Erythroblast (primary cell): ENCODE data around the gene INSC.
"Not testable (repeated sequence)": the region's sequence is repeated elsewhere in the genome, so short reads cannot be mapped to it uniquely, and the experiment has no call there.

ENCODE experiments used
- DNase-seq, 2 experiments: peaks; one replicate each; lab custom pipeline; 2025; lab: John Stamatoyannopoulos, UW
- GATA1 ChIP-seq: IDR thresholded peaks from 2 replicates; pipeline ENCODE4 v1.6.1; 2011; ENCODE audit warnings: low read depth, mild to moderate bottlenecking, control low read depth, low read length, moderate library complexity
- POLR2A ChIP-seq: IDR thresholded peaks from 2 replicates; pipeline ENCODE4 v1.6.1; 2011; ENCODE audit warnings: mild to moderate bottlenecking, low read length

The INSC gene, protein sequence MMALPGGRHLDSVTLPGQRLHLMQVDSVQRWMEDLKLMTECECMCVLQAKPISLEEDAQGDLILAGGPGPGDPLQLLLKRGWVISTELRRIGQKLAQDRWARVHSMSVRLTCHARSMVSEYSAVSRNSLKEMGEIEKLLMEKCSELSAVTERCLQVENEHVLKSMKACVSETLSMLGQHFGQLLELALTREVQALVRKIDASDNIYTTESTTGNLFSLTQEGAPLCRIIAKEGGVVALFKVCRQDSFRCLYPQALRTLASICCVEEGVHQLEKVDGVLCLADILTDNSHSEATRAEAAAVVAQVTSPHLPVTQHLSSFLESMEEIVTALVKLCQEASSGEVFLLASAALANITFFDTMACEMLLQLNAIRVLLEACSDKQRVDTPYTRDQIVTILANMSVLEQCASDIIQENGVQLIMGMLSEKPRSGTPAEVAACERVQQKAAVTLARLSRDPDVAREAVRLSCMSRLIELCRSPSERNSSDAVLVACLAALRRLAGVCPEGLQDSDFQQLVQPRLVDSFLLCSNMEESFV

DNA sequence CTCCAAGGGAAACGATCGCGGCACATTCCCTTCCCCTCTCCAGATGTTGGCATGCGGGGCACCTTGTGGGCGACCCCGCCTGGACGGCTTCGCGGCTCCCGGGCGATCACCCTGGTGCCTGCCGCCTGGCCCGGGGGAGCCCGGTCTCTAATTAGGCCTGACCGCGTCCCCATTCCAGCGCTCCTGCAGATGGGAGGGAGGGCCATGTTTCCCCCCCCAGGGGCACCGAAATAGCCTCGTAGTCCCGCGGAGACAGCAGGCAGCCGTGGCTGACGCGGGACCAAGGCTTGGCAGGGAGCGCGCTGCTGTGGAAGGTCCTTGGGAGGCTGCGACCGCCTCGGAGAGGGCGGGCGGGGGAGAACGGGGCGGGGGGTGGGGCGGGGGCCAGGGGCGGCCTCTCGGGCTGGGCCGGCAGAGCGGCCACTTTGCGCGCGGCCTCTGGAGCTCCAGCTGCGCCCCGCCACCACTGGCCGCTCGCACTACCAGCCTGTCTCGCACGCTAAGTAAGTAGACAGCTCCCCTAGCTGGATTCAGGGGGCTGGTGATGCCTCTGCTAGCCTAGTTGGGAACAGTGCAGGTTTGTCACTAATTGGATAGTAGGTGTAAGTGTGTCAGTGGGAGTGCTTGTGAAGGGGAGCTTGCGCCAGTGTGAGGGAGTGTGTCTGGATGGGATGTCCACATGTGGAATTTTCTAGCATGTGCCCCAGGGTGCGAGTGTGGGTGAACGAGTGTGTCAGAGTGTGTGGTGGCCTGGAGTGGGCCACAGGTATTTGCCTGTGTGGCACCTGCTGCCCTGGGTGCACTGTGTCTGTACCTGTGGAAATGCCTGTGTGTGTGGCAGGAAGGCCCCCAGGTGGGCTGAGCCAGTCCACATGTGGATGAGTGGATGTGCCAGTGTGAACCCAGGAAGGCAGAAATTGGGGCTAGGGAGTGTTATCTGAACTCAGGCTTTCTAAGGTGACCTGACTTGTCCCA is at the start of gene INSC:
Gene INSC (plus strand): TSS at position 423 of the 975 bp plus-strand sequence. CDS start 34,252 bp downstream, outside the sequence.
- no peak for DNase-seq
- no peak for TF ChIP-seq POLR2A
- no peak for TF ChIP-seq GATA1

DNA sequence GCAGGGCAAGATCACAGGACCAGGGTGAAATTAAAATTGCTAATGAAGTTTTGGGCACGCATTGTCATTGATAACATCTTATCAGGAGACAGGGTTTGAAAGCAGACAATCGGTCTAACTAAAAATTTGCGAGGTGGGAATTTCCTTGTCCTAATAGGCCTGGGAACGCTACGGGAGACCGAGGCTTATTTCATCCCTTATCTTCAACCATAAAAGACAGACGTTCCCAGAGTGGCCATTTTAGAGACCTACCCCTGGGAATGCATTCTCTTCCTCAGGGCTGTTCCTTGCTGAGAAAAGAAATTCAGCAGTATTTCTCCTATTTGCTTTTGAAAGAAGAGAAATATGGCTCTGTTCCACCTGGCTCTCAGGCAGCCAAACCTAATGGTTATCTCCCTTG is 45.0 kb upstream of the INSC start:
- DNase-seq: not testable (repeated sequence)

DNA sequence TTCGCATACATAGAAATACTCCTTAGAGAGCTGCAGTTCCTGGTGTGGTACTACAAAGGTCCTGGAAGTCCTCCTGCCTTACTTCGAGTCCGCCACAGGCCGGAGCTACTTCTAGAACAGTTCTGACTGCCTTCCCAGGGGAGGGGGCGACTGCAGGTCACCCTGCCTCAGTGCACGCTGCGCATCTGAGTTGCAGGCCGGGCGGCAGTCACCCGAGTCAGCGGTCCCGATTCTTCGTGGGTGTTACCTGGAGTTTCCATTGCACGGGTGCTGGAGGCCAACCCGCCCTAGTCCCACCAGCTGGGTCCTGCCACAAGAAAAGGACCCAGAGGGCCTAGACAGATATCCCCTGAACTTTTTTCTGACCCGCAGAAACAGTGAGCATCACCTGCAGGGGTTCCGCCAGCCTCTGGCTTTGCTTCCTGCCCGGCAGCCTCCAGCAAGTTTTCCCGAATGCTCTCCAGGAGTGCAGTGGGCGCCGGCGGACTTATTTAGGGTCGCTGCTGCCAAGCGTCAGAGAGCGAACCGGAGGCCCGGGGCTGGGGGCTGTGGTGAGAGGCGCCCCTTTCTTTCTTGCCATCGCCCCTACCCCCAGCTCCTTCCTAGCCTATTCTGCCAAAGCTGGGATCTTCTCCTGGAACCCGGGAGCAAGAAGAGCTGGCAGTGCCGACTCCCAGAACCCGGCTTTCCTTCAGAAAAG is 43.0 kb upstream of the INSC start:
- no peak for DNase-seq
- TF ChIP-seq POLR2A (no peak), GATA1 (no peak)

DNA sequence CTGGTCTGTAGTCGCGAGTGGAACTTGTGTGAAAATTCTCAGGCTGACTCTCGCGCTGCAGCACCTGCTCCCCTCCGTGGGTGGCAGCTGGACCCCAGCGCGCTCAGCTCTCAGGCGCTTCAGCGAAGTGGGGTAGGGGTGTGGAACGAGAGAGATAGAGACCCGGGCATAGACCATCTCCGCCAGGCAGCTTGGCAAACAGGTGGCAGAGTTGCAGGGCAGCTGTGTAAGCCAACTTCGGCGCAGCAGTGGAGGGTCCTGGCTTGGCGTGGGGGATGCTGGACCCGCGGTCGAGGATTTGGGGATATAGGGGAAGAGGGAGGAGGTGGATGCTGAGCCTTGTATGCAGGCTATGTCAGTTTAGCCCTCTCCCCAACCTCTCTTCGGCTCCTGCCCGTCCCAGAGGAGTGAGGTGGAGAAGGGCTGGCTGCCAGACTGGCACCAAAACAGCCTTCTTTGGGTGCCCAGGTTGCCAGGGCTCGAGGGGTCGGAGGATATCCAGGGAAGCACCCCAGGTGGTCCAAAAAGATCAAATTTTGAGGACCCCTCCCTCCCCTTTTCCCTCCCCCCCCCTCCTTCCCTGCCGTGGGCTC is 42.1 kb upstream of the INSC start:
- DNase-seq: no peak
- TF ChIP-seq POLR2A (no peak), GATA1 (no peak)

DNA sequence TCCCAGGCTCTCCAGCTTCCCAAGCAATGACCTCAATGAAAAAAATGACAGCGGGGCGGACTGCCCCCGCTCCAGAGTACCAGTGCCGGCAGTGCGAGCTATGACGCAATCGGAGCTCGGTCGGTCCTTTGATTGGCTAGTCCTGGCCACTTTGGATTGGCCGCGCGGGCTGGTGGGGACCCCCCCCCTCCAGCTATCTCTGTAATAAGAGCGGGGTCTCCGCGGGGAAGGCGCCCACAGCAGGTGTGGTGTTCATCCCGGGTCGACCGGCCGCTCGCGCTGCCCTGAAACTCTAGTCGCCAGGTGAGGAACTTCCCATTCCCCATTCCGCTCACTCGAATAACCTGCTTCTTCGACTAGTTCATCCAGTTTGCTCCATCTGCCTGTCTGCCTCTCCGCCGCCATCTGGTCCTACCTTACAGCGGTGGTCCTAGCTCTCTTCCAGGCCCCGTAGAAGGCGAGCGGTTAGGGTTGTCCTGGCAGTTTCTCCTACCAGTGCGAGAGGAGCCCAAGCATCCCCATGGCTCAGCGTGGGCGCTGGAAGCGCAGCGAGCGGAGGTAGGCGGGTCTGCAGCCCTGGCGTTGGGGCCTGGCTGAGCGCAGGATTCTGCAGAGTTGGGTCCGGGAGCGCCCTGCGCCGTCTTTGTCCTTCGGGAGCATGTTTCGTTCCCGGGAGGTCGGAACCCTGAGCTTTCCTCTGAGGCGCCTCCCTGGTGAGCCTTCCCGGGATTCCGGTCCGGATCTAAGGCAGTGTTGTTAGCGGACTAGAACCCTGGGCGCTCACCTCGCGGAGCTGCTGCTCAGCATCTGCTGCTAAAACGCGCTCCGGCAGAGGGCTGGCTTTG is 41.1 kb upstream of the INSC start, which contains the start of gene CALCB:
Gene CALCB (plus strand): TSS at position 233 of the 845 bp plus-strand sequence. CDS start 1,126 bp downstream, outside the sequence.
- DNase-seq: no peak
- TF ChIP-seq POLR2A: no peak
- TF ChIP-seq GATA1: no peak

DNA sequence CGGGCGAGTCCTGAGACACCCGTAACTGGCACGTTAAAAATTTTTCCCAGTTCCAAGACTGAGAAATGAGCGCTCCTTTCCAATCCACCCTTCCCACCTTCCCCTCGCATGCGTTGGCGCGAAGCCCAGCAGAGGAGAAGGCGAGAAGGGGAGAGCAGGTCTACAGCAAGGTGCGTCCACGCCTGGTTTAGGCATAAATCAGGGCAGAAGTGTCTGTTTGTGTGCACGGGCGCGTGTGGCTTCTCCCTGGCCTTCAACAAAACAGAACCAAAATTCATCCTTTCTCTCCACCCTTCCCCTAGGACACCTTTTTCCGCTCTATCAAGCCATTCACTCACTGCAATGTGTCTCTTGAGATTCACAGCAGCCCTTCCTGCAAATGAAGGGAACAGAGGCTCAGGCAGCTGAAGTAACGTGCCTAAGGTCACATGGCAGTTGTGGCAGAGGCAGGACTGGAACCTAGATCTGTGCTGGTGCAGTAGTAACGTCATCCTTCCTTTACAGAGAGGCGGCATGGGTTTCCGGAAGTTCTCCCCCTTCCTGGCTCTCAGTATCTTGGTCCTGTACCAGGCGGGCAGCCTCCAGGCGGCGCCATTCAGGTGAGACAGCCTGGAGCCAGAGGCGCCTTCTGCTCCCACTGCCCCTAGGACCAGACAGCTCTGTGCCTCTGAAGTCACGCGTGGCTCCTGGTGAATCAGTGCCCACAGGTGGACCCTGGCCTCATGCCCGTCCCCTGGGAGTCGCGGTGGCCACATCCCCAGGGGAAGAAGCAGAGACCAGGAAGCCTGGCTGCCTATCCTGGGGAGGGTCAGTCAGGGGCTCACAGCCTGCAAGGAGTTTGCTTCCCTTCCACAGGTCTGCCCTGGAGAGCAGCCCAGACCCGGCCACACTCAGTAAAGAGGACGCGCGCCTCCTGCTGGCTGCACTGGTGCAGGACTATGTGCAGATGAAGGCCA is 40.2 kb upstream of the INSC start:
- TF ChIP-seq POLR2A: no peak
- no peak for TF ChIP-seq GATA1

DNA sequence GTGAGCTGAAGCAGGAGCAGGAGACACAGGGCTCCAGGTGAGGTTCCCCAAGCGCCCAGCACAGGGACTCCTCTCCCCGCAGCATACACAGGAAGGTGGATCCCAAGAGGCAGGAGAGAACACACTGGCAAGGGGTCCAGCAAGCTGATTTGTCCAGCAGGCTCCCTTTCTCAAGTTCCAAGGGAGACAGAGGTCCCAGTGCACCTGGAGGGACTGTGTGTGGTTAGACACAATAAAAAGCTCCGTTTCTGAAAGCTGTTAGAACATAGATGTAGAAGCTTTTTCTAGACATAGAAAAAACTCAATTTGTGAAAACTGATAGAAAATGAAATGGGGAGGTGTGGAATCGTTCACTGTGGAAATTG is 39.6 kb upstream of the INSC start:
- TF ChIP-seq GATA1 (no peak), POLR2A (no peak)
- no peak for DNase-seq

More for the DNA sequence above, 40.2 kb upstream of the INSC start:
- DNase-seq: peak; percentile 54 to 73

DNA sequence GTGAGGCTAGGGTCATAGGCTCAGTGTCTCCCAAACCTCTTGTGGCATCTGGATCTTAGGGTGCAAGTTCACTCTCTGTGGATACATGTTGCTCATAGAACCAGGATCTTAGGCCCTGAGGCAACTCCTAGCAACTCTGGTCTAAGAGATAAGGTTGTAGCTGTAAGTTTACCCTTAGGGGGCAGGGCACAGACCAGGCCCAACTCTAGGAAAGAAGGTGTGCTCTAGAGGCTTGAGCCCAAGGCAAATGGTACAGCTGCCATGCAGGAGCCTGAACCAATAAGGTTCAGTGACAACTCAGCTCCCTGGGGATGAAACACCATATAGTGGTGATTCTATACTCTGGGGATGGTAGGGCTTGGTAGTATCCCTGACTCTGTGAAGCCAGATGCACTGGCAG is 23.5 kb upstream of the INSC start:
- peak in 1 of 2 experiments; percentile 3 for DNase-seq
- TF ChIP-seq GATA1 (no peak), POLR2A (no peak)

DNA sequence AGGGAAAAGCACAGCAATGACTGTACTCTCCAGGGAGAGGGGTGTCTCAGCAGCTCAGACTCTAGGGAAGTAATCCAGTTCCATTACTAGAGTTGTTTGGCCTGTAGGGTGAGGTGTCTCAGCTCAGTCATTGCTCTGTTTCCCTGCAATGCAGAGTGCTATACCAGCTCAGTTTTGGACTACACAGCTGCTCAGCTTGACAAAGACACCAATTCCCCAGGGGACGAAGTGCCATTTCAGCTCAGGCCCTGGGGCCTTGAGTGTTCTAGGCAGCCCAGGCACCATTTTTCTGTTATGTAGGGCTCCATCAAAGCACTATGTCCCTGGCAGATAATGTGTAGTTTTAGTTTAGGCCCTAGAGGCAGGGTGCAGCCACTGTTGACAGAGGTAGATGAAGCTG is 23.1 kb upstream of the INSC start:
- DNase-seq: no peak
- TF ChIP-seq POLR2A (no peak), GATA1 (no peak)

DNA sequence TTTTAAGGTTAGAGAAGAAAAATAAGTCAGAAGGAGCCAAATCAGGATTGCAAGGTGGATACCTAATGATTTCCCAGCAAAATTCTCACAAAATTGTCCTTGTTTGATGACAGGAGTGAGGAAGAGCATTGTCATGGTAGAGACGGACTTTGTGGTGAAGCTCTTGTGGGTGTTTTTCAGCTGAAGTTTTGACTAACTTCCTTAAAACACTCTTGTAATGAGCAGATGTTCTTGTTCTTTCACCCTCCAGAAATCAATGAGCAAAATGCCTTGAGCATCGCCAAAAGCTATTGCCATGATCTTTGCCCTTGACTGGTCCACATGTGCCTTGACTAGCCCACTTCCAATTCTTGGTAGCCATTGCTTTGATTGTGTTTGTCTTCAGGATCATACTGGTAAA is 21.3 kb upstream of the INSC start:
- no peak for DNase-seq
- no peak for TF ChIP-seq GATA1
- TF ChIP-seq POLR2A: no peak

DNA sequence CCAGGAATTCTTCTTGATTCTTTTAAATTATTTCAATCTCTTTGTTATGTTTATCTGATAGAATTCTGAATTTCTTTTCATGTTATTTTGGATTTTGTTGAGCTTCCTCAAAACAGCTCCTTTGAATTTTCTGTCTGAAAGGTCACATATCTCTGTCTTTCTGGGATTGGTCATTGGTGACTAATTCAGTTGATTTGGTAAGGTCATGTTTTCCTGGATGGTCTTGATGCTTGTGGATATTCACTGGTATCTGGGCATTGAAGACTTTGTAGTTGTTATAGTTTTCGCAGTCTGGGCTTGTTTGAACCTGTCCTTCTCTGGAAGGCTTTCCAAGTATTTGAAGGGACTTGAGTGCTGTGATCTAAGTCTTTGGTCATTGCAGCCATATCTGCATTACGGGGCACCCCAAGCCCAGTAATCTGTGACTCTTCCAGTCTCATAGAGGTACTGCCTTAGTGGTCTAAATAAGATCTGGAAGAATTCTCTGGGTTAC is 18.9 kb upstream of the INSC start:
- TF ChIP-seq POLR2A: no peak
- no peak for DNase-seq

DNA sequence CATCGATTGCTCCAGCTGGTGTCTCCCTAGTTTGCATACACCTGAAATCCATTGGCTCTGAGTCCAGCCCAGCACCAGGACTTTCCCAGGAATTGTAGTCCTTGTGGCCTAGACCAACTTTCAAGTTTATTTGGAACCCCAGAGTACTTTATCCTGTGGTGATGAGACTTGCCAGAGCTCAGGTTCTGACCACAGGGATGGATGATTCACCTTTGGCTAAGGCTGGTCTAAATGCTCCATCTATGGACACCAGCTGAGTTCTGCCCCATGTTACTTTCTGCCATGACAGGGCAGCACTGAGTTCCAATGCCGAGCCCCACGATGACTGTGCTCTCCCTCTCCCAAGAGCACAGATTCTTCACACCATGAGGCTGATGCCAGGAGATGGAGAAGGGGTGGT is 17.3 kb upstream of the INSC start:
- TF ChIP-seq POLR2A (no peak), GATA1 (no peak)
- DNase-seq: no peak
